H1 (cell line): ENCODE data around the gene SLC25A22. TPM values are rescaled to one million over a fixed set of nuclear protein-coding genes. Genes with fewer than 3 reads are reported as not detected.

Experiments
- CHD7 ChIP-seq: fragments of 300-600 bp; sonication (generic); IDR thresholded peaks from 2 replicates; pipeline ENCODE4 v1.7.1; 2012; ENCODE audit warnings: low read length, moderate library complexity, mild to moderate bottlenecking, inconsistent platforms; ENCODE audit not compliant: insufficient replicate concordance
- POLR2AphosphoS5 ChIP-seq: IDR thresholded peaks from 2 replicates; pipeline ENCODE4 v1.6.1; 2011; ENCODE audit warnings: low read depth, low read length
- USF2 ChIP-seq: IDR thresholded peaks from 2 replicates; pipeline ENCODE4 v1.6.1; 2011; ENCODE audit warnings: low read length, improper control_type of control experiment
- polyA plus RNA-seq, 7 experiments: library from polyadenylated mRNA; depleted of rRNA in 3 of 7; stranded (reverse) in 5 of 7; unstranded in 2 of 7; fragments of >200 nt in 5 of 7; fragments of 200-250 nt in 2 of 7; gene quantifications; 1 replicate in 5 of 7; 2 replicates in 1 of 7; 4 replicates in 1 of 7; pipeline versions ENCODE4 v1.2.1 to v1.2.3, GENCODE V29; 2011 to 2013; ENCODE audit warnings: missing spikeins in 2 of 7, mixed read lengths in 2 of 7
- total RNA-seq: library from RNA; stranded (reverse); fragmentation: NEBNext Ultra II Directional; extraction: Animal tissue kit (Norgen Biotek cat#: 25700); gene quantifications from 2 replicates; pipeline ENCODE4 v1.2.1, GENCODE V29; 2021

SLC25A22 gene
- total and polyA plus RNA-seq, 2 of the 8 experiments (the other 6 are each of a cell fraction or from before 2014, with no cell fraction given), result 31.5 to 48.0 TPM

GRCh38 chr11:813456-814096 is 15.5 kb upstream of the SLC25A22 start (continued):
- TF ChIP-seq USF2, result no peak
- peak; percentile 83 for TF ChIP-seq POLR2AphosphoS5
- no peak for TF ChIP-seq CHD7
